ENCODE data around the gene HELB.

HELB gene

GRCh38 chr12:66301944-66302826 is at the start of gene HELB:
TSS of gene HELB (plus strand) at chr12:66302493. CDS start at chr12:66302604, 111 bp downstream.
- DNase-seq (ENCODE audit: low spot score): peak; percentile 97

GRCh38 chr12:66252771-66253170 is 49.5 kb upstream of the HELB start:
- DNase-seq (ENCODE audit: low spot score): no peak

- no peak for DNase-seq (ENCODE audit: low spot score)
These were observed 46.6 kb upstream of the HELB start for GRCh38 chr12:66255737-66256136.

DNA sequence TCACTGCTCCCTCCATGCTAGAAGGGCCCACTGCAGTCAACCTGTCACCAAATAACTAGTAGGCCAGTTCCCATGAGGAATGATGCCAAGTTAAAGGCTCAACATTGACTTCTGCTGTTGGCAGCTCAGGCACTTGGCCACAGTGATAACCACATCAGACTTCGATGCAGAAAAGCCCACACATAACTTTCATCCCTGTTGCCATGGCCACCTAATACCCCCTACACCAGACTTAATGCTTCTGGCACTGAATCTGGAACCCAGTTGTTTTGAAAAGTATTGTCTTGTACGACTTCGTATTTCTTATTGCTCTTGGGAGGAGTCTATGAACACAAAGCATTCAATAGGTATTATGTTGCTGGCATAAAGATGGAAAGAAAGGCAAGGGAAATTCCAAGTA is 44.3 kb upstream of the HELB start:
- no peak for DNase-seq (ENCODE audit: low spot score)

DNA sequence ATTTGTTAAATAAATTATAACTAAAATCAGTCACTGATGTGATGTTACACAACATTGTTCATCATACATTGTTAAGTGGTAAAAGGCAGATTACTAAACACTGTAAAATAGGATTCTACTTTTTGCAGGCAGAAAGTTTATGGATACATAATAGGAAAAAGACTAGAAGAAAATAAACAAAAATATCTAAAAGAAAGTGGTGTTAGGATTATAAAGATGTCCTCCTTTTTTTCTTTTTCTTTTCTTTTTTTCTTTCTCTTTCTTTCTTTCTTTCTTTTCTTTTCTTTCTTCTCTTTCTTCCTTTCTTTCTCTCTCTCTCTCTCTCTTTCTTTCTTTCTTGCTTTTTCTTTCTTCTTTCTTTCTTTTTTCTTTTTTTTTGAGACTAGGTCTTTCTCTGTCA is 39.6 kb upstream of the HELB start:
- no peak for DNase-seq (ENCODE audit: low spot score)

DNA sequence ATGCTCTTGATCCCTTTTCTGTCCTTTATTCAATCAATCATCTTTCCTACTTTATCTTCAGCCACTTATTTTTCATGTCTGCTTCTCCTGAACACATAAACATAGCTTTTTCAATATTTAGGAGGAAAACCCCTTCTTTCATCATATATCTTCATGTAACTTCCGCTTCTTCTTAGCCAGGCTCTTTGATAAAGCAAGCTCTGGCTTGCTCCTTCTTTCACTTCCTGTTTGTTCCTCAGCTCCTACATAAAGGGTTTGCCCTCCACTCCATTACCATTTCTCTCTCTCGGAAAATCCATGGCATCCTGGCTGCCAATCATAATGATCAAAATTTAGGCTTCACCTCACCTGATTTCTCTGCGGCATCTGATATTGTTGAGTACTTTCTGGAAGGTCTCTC is 33.7 kb upstream of the HELB start:
- DNase-seq (ENCODE audit: low spot score): no peak

GRCh38 chr12:66269142-66269541 is 33.2 kb upstream of the HELB start:
- no peak for DNase-seq (ENCODE audit: low spot score)

DNA sequence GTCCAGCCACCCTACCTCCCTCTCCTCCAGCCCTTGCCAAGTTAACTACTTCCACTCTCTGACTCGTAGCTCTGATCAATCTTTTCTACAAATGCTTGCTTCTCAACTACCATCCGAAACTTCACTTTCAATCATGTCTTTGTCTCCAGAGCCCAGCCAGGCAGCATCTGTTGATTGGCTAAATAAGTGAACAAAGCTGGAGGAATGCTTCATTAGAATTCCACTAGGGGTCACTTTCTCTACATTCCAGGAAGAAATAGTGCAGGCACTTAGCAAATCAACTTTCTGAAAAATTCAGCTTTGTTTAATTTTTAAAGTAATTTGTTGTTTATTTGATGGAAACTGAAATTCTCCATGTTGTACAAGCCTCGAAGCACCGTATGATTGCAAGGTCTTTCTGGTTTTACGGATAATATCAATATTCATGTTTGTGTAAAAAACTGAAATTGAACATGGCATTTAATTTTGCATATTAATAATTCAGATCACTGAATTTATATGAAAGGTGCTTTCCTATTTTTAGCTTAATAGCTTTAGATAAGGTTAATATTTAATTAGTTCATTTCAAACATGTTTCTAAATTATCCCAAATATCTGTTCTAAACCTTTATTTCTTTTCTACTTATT is 32.4 kb upstream of the HELB start:
- peak; percentile 54 for DNase-seq (ENCODE audit: low spot score)

DNA sequence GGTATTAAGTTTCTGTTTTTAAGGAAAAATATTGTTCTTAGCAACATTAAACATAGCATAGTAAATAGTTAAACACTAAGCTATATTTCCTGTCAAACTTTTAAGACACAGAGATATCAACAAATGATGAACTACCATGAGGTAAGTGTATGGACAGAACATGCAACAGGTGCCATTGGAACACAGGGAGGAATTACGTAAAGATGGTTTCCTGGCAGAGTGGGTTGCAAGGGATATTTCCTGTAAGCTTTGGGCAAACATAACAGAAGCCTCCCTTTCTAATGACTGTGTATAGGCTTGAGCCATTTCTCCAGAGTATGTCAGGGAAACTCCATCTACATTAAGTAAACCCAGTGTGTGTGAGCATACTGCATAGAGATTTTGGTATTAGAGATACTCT is 31.7 kb upstream of the HELB start:
- DNase-seq (ENCODE audit: low spot score): no peak

DNA sequence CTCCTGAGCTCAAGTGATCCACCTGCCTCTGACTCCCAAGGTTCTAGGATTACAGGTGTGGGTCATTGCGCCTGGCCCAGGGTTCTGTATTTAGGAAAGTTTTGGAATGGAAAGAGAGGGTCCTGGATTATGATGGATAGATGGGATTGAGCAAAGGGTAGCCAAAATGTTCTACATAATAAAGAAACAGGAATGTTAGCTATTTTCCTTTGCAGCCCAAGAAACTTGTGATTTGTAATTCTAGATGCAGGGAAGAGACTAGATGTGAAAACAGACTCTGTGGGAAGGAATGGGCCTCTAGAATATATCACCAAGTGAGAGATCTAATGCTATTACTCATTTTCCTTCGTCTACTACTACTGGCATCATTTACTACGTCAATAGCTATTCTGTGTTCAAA is 29.6 kb upstream of the HELB start:
- no peak for DNase-seq (ENCODE audit: low spot score)

DNA sequence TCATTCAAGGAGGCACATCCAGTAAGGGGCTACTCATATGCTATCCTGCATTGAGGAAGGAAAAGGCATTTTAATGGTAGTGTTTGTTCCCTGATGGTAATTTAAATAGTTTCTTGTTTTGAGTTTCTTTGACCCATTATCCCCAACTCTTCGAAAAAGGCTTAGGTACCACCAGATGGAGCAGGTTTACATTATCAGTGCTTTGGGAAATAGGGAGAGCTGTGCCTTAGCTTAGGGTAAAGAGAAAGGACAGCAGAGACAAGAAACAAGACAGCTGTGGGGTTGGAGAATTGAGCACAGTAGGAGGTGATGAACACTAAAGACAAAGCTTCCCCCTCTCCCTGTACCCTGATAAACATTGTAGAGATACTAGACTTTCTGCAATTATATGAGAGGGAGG is 29.1 kb upstream of the HELB start:
- DNase-seq (ENCODE audit: low spot score): no peak

DNA sequence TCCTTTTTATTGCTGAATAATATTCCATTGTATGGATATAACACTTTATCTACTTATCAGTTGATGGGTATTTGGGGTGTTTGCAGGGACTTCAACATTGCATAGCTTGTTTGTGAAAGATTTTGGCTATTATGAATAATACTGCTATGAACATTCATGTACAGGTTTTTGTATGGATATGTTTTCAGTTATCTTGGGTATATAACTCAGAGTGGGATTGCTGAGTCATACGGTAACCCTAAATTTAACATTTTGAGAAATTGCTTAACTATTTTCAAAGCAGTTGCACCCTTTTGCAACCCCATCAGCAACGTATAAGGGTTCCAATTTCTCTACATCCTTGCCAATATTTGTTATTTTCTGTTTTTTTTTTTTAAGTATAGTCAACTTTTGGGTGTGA is 27.3 kb upstream of the HELB start:
- no peak for DNase-seq (ENCODE audit: low spot score)

DNA sequence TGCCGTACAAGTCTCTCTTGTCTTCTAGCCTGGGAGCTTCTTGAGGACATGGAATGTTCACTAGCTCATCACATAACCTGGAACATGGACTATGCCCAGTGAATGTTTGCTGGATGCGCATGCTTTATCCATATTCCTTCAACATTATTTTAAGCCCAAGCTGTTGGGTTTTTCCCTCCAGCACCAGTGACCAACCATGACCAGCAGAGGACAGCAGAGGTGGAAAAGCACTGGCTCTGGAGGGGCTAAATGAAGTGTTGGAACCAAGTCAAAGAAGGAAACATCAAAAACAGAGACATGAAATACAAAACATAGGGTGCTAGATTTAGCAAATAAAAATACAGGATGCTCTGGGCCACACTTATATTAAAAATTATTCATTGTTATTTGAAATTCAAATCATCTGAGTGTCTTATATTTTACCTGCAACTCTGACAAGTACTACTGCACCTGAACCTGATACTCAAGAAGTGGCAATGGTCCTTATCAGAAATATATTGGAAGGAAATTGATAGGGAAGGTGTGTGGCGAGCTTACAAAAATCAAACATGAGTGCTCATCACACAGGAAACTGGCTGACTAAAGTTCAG is 23.1 kb upstream of the HELB start:
- peak; percentile 56 for DNase-seq (ENCODE audit: low spot score)

GRCh38 chr12:66280561-66280960 is 21.7 kb upstream of the HELB start:
- DNase-seq (ENCODE audit: low spot score): no peak

- no peak for DNase-seq (ENCODE audit: low spot score)
These were observed 20.0 kb upstream of the HELB start for GRCh38 chr12:66282244-66282643.

DNA sequence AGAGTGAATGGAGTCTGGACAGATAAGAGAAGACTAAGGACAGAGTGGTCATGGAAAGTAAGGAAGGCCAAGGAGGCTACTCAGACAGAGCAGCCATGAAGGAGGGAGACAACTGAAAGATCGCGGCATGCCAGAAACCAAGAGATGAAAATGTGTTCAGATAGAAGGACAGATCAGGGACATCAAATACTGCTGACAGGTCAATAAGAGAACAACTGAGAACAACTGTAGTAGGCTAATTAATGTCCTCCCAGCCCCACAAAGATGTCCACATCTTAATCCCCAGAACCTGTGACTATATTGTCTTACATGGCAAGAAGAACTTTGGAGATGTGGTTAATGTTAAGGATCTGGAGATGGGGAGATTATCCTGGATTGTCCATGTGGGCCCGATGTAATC is 15.0 kb upstream of the HELB start:
- DNase-seq (ENCODE audit: low spot score): no peak

DNA sequence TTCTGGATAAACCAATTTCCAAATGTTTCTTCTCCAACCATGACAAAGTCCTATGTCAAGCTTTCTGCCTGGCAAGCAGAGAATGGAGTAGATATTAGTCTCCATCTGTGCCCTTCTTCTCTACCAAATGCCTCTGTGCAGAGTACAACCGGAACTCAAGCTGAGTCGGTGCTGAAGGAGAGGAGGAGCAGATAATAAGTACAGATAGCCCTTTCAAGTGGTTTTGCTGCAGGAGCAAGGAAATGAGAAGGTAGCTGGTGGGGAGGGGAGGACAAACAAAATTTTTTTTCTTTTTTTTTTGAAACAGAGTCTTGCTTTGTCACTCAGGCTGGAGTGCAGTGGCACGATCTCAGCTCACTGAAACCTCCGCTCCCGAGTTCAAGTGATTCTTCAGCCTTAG is 14.2 kb upstream of the HELB start:
- peak; percentile 89 for DNase-seq (ENCODE audit: low spot score)

DNA sequence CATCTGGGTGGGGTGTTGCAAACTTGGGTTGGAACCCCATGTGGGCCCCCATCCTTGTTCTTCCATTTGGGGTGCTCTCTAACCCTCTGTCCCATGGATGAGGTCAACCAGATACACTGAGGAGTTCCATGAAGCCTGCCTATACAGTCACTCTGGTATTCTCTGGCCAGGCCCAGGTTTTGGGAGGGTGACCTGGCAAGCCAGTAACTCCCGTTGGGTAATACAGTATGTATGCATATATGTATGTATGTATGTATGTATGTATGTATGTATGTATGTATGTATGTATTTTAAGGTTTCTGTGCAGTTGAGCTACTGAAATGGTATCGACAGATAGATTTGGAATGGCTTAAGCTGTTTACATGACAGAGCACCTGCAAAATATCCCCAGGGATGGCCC is 12.8 kb upstream of the HELB start:
- DNase-seq (ENCODE audit: low spot score): no peak

DNA sequence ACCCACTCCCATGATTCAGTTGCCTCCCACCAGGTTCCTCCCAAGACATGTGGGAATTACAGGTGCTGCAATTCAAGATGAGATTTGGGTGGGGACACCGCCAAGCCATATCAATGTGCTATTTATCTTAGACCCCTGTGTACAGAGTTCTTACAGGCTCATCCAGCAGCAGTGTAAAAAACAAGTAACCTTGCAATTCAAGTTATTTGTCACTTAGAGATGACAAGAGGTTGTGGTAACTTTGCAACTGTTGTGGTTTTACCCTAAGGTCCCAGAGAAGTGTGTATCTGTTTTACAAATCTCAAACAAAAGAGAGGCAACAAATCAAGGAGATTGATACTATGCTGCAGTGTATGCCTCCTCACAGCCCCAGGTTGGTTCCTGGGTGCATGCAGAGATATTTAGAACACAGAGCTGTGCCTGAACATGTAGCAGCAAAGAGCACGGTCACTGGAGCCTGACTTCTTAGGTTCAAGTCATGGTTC is 11.5 kb upstream of the HELB start:
- DNase-seq (ENCODE audit: low spot score): peak; percentile 69

DNA sequence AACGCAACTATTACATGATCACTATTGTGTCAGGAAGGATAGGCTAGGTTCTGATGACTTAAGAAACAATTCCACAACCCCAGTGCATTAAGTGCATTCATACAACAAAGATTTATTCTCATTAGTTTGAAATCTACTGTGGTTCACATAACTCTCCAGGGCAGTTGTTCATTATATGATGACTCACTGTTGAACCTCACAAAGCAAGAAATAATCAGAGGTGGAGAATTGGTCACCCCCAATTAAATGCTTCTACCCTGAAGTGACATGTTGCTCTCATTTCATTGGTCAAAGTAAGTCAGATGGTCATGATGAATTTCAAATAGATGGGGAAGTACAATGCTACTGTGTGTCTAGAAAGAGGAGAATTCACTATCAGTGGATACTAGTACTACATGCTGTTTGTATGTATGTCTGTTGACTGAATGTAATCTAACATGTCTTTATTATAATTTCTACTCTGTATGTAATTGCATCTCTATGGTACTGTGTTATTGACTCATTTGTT is 6.1 kb upstream of the HELB start:
- DNase-seq (ENCODE audit: low spot score): no peak

DNA sequence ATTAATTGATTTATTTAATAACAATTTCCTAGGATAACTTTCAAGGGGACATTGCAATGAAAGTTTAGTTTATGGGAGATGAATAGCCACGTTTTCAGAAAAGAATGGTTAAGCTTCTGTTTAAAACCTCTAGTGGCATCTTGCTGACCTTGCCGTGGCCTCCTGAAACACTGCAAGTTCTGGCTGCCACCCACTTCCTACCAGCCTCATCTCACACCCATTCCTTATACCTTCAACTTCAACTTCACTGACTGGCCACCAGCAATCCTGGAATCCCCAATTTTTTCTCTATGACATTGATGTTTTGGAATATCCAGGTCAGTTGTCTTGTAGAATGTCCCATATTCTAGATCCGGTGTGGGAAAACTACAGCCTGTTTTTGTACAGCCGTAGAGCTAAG is 5.2 kb upstream of the HELB start:
- DNase-seq (ENCODE audit: low spot score): no peak

GRCh38 chr12:66297923-66298322 is 4.4 kb upstream of the HELB start:
- no peak for DNase-seq (ENCODE audit: low spot score)

DNA sequence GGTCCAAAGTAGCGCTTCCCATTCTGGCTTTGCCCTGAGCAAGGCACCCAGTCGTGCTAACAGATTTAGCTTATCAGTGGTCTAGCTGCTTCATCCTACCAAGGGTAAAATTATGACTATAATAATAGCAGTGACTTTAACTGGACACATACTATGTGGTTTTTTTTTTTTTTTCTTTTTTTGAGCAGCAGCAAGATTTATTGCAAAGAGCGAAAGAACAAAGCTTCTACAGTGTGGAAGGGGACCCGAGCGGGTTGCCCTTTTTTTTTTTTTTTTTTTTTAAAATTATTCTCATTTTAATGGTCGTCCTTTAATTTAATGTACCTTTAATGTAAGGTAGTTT is 505 bp downstream of the HELB start:
- DNase-seq (ENCODE audit: low spot score): no peak
